ENCODE measurements around the gene OSBPL9.

Gene OSBPL9, protein sequence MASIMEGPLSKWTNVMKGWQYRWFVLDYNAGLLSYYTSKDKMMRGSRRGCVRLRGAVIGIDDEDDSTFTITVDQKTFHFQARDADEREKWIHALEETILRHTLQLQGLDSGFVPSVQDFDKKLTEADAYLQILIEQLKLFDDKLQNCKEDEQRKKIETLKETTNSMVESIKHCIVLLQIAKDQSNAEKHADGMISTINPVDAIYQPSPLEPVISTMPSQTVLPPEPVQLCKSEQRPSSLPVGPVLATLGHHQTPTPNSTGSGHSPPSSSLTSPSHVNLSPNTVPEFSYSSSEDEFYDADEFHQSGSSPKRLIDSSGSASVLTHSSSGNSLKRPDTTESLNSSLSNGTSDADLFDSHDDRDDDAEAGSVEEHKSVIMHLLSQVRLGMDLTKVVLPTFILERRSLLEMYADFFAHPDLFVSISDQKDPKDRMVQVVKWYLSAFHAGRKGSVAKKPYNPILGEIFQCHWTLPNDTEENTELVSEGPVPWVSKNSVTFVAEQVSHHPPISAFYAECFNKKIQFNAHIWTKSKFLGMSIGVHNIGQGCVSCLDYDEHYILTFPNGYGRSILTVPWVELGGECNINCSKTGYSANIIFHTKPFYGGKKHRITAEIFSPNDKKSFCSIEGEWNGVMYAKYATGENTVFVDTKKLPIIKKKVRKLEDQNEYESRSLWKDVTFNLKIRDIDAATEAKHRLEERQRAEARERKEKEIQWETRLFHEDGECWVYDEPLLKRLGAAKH

DNA sequence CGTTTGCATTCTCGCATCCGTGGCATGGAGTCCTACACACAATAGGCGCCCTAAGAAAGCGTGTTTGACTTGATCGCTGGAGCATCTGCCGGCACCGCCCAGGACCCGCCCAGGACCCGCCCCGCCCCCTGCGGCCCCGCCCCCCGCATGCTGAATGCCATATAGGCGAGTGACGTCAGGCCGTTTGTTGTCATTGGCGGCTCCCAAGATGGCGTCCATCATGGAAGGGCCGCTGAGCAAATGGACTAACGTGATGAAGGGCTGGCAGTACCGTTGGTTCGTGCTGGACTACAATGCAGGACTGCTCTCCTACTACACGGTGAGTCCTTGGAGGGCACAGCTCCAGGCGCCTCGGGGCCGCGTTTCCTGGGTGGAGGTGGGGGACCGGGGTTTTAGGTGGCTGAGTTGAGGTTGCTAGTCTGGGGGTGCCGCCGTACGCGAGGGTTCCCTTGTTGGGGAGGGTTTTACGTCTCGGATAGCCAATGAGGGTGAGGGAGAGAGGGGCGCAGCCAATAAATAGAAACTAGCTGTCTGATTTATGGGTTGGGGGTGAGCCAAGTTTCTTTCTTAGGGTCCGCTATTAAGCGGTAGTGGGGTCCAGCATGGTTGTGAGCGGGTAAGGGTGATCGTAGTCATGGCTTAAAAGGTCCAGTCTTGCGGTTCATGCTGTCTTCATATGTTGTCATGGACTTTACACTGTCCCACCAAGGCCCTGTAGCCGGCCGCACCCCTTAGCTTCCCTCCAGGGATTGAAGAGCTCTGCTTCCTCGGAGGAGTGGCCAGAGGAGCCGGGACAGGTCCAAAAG lies at the start of gene OSBPL9:
Gene OSBPL9 (plus strand): TSS at position 190 of the 806 bp plus-strand sequence. CDS start 19 bp downstream, at position 209.
- DNase-seq: peak; percentile 97

DNA sequence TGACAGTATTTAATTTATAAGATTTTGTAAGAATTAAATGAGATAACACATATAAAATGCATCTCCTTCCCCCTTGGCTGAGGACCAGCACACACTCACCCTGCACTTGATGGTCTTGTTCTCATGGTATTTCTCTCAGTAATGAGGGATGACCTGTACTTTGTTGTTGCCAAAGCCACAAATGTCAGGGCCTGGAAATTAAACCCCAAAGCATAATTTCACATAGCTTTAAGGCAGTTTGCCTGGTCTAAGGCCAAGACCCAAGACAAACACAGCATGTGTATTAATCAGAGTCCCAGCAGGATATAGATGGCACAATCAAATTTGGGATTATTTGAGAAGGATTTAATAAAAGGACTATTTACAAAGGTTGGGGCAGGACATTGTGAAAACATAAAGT lies 49.2 kb upstream of the OSBPL9 start:
- no peak for DNase-seq

DNA sequence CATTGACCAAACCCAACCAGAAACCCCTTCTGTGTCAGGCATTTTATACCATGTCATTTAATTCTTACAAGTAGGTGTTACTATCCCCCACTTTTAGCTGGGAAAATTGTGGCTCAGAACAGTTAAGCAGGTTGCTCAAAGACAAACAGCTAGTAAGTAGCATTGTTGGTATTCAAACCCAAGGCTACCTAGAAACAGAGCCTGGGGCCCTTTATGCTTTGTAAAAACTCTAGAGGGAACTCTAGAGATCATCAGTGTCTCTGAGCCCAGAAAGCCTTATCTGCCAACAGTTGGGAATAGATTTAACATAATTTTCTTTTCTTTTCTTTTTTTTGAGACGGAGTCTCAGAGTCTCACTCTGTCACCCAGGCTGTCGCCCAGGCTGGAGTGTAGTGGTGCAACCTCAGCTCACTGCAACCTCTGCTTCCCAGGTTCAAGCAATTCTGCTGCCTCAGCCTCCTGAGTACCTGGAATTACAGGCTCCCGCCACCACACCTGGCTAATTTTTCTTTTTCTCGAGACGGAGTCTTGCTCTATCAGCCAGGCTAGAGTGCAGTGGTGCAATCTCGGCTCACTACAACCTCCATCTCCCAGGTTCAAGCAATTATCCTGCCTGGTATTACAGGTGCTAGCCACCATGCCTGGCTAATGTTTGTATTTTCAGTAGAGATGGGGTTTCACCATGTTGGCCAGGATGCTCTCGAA lies 48.5 kb upstream of the OSBPL9 start:
- no peak for DNase-seq

DNA sequence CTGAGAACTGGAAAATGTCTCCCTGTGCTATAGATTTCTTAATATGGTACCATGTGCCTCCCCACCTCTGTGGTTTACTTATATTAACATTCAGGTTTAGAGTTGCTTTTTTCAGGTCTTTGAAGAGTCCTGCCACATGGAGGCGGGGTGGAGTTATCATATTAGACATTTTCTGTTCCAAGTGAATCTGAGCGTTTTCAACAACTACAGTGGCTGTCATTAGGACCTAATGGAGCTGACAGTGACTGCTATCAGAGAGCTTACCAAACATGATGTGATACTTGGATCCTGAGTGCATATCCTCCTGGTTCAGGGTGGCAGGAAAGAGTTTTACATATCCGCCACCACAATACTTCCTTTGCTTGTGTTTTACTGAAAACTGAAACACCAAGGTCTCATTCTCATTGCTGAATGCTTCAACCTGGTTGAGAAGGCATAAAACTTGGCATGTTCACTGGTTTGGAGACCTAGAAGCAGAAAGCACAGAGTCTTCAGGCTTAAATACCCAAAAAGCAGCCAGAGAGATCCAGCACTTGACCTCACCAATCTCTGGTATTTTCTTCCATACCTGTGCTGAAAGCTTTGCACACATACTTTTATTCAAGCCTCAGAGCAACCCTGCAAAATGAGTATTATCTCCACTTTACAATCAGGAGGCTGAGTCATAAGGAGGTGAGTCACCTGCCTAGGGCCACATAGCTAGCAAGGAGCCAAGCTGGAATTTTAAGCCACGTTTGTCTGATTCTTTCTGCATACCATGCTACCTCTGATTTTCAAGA lies 47.4 kb upstream of the OSBPL9 start:
- peak; percentile 95 for DNase-seq

DNA sequence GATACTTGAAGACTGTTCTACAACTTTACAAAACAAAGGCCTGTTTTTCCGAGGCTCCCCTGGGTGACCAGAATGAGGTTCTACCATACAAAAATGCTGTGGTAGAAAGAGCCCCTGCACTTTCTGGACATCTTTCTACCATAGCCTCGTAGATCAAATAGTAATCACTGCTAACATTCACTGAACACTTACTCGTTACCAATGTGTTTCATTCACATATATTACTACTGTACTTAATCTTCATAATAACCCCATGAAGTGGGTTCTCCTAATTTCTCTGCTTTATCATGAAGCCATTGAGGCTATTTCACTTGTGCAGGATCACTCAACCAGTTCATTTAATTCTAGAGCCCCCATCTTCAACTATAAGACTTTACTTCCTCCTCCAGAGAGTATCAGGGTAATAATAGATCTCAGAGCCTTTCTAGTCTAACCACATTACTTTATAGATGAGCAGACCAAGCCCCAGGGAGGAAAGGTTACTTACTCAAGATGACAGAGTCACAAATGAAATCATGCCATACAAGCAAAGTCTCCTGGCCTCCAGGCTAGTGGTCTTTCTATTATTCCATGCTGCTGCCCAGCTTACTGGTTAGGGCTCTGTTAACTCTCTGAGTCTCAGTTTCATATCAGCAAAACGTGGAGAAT lies 46.7 kb upstream of the OSBPL9 start:
- no peak for DNase-seq

DNA sequence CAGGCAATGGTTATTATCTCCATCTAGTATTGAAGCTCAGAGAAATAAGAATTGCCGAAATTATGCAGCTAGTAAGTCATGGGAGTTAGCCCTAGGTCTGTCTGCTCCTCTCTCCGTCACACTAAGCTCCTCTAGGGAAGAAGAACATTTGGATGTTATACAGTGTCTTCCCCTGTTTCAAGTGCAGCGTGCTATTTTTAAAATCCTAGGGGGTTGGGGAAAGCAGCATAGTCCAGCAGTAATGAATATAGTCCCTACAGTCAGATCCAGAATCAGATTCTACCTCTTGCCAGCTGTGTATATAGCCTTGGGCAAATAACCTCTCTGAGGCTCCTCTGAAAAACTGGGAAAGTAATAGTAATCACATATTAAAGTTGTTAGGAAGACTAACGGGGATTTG lies 44.5 kb upstream of the OSBPL9 start:
- no peak for DNase-seq

DNA sequence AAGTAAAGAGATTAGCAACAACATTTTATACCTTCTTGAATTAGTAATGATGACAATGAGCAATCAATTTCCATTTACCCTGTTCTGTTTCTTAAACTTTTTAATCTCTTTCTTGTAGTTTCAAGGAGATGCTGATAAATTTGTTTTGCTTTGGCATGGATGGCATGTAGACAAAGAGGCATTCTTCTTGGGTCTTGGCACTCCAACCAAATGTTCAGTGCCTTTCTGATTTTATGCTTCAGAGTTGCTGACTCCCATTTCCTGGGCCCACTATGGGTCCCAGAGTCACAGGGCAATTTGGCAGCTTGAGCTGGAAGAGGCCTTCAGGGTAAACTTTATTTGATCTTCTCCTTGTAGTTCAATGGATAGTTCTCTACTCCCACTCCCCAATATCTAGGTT lies 42.1 kb upstream of the OSBPL9 start:
- DNase-seq: no peak

DNA sequence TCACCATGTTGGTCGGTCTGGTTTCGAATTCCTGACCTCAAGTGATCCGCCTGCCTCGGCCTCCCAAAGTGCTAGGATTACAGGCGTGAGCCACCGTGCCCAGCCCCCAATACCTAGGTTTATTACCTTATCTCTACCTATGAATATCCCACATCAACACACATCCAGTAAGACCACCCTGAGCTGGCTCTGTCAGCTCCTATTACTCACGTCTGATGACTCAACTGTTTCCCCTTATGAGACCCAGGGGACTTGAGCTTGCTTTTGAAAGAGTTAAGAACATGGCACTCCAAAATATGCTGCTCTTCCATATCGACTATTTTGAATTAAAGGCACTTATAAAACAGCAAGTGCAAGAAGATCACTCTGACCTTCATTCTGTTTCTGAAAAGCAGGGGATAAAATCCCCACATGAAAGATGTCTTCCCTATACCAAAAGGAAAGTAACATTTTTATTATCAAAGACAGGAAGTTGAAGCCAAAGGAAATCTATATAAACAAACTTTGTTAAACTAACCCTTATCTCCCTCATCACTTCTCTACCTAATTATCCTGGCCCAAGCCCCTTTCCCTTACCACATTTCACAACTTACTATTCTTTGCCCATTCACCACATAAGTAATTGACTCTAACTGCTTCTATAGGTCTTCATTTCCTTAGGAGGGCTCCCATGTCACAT lies 41.3 kb upstream of the OSBPL9 start:
- no peak for DNase-seq

DNA sequence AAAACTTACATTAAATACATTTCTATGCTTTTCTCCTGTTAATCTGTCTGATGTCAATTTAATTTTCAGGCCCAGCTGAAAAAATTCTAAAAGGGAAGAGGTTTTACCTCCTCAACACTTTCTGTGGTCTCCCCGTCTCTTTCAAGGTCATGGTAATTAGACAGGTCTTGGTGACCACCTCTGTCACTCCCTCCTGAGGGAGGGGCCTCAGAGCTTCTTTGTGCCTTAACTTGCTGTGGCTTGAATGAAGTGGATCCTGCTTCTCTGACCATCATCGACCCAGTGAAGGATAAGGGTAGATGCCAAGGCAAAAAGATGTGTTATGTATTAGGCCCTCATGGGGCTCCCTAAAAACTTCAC lies 40.8 kb upstream of the OSBPL9 start:
- DNase-seq: no peak

DNA sequence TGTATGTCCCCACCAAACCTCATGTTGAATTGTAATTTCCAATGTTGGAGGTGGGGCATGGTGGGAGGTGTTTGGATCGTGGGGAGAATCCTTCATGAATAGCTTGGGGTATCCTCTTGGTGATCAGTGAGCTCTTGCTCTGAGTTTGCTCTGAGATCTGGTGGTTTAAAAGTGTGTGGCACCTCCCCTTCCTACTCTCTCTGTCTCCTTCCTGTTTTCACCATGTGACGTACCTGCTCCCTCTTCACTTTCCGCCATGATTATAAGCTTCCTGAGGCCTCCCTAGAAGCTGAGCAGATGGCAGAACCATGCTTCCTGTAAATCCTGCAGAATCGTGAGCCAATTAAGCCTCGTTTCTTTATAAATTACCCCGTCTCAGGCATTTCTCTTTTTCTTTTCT lies 40.0 kb upstream of the OSBPL9 start:
- no peak for DNase-seq

DNA sequence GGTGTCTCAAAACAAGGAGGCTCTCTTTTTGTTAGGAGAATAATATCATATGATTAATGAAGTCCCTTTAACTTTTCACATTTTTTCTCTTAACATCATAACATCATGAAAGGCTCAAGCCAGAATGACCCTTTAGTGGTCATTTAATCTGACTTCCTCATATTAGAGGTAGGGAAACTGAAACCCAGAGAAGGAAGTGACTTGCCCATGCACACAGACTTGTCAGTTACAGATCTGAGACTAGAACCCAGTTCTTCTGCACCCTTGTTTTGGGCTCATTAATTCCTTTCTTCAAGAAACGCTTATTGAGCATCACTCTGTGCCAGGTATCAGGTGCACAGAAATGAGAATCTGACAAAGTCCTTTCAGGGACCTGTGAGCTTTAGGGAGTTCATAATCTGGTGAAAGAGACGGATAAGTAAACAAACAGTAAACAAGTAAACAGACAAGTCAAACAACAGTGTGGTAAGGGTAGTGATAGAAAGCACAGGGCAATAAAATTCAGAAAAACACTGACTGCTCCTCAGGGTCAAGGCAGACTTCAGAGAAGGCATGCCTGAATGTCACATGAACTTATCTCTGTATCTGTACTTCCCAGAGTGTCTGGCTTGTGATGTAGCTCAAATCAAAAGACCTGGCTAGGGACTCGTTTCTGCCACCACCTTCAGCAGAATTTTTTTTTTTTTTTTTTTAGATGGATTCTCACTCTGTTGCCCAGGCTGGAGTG lies 38.3 kb upstream of the OSBPL9 start:
- DNase-seq: no peak

DNA sequence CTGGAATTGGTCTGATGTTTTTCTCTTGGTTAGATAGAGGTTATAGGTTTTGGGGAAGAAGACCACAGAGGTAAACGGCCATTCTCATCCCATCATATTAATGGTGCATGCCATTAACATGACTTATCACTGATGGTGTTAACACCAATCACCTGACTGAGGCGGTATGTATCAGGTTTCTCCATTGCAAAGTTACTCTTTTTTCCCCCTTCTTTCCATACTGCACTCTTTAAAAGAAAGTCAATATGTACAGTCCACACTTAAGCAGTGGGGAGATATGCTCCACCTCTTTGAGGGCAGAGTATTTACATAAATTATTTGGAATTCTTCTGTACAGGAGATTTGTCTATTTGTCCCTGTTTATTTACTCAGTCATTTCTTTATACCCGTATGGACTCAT lies 35.7 kb upstream of the OSBPL9 start:
- no peak for DNase-seq

DNA sequence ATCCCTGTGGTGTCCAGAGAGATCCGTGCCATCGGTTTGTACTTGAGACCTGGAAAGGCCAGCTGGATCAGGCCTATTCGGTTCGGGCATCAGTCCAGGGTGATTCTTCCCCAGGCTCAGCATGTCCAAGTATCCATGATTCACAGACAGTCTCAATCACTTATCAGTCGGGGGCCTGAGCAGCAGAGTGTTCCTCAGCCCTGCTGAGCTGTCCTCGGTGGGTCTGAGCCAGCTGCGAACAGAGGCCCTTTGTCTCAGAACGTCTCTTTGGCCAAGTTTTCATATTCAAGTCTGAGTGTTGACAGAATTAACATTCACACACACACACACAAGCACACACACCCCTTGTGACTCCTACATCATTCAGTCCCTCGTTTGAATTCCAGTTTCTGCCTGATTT lies 33.4 kb upstream of the OSBPL9 start:
- DNase-seq: no peak

DNA sequence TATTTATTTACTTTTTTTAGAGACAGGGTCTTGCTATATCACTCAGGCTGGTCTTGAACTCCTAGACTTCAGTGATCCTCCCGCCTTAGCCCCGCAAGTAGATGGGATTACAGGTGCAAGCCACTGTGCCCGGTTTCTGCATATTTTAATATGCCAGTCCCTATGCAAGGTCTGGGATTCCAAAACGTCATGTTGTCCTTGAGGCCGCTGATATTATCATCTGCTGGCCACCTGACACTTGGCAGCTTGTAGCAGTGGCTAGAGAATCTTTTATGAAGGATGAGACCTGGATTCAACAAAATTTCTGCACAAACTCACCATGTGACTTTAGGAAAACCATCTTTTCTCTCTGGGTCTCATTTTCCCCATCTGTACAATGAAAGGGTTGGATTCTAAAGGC lies 32.9 kb upstream of the OSBPL9 start:
- no peak for DNase-seq

DNA sequence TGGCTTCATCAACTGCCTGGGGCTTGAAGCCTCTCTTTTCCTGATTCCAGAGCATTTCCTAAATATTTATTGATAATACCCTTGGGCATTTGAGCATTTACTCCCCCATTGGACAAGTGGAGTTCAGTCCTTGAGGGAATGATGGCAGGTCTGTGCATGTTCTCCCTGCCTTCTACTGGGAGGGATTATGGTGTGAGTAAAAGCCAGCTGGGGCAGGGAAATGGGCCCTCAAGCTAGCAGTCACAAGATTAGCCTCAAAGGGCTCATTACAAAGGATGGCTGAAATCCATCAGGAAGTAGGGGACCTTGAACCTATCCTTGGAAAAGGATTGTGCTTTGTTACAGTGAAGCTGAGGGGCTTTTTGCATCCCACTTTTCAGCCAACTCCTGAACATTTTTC lies 24.2 kb upstream of the OSBPL9 start:
- DNase-seq: no peak

DNA sequence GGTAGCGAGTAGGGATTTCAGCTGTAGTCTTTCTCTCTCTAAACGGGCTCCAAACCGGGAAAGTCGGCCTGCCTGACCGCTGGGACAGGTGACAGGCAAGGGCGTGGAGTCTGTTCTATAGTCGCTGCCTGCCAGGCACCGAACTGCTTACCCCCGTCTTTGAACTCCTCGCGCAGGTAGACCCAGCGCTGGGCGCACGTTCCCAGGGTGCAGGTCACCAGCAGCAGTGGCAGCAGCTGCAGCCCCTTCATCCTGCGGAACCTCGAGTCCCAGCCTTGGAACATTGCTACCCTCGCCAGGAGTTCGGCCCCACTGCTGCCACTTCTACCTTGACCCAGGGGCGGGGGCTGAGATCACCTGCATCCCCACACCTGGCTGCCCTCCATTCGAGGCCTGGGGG lies 22.2 kb upstream of the OSBPL9 start:
- DNase-seq: no peak

DNA sequence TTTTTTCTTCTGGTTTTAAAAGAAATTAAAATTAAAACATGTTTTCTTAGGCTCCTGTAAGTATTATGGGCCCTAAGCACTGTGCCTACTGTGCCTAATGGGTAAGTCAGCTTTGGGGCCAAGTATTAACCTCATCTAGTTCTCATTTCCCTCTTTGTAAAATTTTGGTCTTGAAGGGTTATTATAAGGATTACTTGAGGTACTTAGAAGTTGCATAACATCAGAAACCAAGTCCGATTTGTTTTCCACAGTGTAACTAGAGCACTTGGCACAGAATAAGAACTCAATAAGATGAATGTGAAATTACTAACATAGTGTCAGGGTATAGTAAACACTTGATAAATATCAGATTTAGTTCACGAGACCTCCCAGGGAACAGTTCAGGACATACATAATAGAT lies 16.4 kb upstream of the OSBPL9 start:
- no peak for DNase-seq

DNA sequence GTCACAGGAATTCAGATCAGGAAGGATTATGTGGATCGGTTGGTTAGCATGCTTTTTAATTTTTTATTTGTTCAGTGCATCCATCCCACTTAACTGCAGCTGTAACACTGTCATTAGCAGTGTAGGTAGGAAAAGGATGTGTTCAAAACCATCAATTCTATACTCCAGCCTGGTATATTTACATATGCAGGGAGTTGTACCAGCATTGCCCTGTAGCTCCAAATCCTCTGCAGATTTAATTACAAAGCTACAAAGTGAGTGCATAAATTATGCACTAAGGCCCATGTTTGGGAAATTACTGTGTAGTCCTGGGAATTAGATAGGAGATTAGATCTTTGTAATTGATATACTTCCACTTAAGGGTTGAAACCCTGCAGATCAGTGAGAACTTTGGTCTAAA lies 15.9 kb upstream of the OSBPL9 start:
- DNase-seq: no peak

DNA sequence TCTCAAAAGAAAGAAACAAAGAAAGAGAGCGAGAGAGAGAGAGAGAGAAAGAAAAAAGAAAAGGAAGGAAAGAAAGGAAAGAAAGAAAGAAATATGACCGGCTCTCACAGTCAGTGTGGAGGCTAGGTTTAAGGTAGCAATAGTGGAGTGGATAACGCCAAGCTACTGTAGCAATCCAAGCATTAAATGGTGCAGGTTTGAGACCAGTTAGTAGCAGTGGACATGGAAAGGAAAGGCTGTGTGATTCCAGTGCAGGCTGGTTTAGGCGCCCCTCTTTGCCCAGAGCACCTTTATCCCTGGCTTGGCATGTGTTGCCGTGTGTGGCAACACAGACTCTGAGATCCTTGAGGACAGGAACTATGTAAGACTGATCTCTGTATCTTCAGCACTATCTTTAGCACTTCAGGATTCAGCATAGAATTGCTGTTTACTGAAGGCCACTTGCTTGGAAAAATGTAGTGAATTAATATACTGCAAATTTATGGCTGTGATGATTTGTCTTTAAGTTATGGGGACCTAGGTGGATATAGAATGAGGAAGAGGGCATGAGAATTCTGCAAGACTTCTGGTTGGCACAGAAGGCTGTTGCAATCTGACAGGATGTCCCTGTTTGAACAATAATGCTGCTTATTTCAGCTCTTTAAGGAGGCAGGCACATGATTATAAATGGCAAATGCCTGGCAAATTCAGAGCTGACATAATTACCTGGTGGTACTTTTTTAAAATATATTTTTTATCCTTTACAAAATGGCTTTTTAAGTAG lies 10.8 kb upstream of the OSBPL9 start:
- no peak for DNase-seq

DNA sequence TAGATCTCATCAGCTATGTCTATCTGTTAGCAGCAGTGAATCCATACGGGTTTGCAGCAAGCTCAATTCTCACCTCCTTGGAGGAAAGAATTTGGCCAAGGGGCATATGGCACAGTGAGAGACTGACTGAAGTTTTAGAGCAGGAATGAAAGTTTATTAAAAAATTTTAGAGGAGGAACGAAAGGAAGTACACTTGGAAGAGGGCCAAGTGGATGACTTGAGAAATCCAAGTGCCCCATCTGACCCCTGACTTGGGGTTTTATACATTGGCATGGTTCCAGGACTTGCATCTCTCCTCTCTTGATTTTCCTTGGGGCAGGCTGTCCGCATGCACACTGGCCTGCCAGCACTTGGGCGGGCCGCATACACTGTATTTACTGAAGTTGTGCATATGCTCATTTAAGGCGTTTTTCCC lies 9.2 kb upstream of the OSBPL9 start:
- DNase-seq: no peak

Measured in islet precursor cell (in vitro differentiated cells).